GM21360 (cell line): ENCODE results near the gene STX1B.
"Not testable (repeated sequence)": the region's sequence is repeated elsewhere in the genome, so short reads cannot be mapped to it uniquely, and the experiment has no call there.

Experiments
- ATAC-seq: cut with Tn5 transposase; IDR thresholded peaks from one replicate; pipeline ENCODE4 v1.9.1; 2021; ENCODE audit warnings: mild to moderate bottlenecking, moderate library complexity; ENCODE audit not compliant: unreplicated experiment

Gene STX1B

GRCh38 chr16:30953511-30954124 lies 56.8 kb downstream of the STX1B start:
- ATAC-seq, result no peak

- ATAC-seq, result no peak
These were observed 57.3 kb downstream of the STX1B start for GRCh38 chr16:30953111-30953510.

- no peak for ATAC-seq
These were observed 58.7 kb downstream of the STX1B start for GRCh38 chr16:30951750-30952149.

- no peak for ATAC-seq
These were observed 59.2 kb downstream of the STX1B start for GRCh38 chr16:30951193-30951592.

GRCh38 chr16:30950516-30951065 lies 59.8 kb downstream of the STX1B start:
- ATAC-seq, result no peak

- ATAC-seq, result peak; percentile 24
These were observed 60.6 kb downstream of the STX1B start for GRCh38 chr16:30949650-30950515.

GRCh38 chr16:30948667-30949649 lies 61.5 kb downstream of the STX1B start, which contains the start of gene ORAI3:
Gene ORAI3 (plus strand): TSS chr16:30949068. CDS start chr16:30949290, 222 bp downstream.
- ATAC-seq, result peak; percentile 56

GRCh38 chr16:30947859-30948666 lies 62.4 kb downstream of the STX1B start:
- peak; percentile 10 for ATAC-seq

GRCh38 chr16:30947541-30947858 lies 62.9 kb downstream of the STX1B start:
- no peak for ATAC-seq

- ATAC-seq, result no peak
These were observed 63.5 kb downstream of the STX1B start for GRCh38 chr16:30946671-30947540.

- no peak for ATAC-seq
These were observed 66.1 kb downstream of the STX1B start for GRCh38 chr16:30944352-30944751.

- no peak for ATAC-seq
These were observed 68.0 kb downstream of the STX1B start for GRCh38 chr16:30942426-30942806.

- peak; percentile 76 for ATAC-seq
These were observed 68.6 kb downstream of the STX1B start for GRCh38 chr16:30941600-30942425.

- not testable (repeated sequence) for ATAC-seq
These were observed 70.9 kb downstream of the STX1B start for GRCh38 chr16:30939571-30939970.
